Calu3 (cell line): ENCODE data around the gene GPR39. TPM values are rescaled to one million over a fixed set of nuclear protein-coding genes. Genes with fewer than 3 reads are reported as not detected.
"Not testable (repeated sequence)": the region's sequence is repeated elsewhere in the genome, so short reads cannot be mapped to it uniquely, and the experiment has no call there.

Experiments used
- BruUV-seq: library from RNA; stranded (reverse); fragments of 400-500 nt; replicated peaks from 2 replicates; lab custom pipeline; 2021; lab: Mats Ljungman, UMichigan
- CTCF ChIA-PET: fragments of 300-600 bp; sonication (Branson Sonifier 250); formaldehyde crosslinking; loops from one replicate; lab custom pipeline; 2022; ENCODE audit warnings: antibody characterized with exemption; lab: Charles Lee
- DNase-seq: peaks from one replicate; pipeline ENCODE4 v3.0.0; 2022
- H3K27ac Mint-ChIP-seq: one replicate; pipeline ENCODE4 v1.8.0; 2022; ENCODE audit warnings: mixed read lengths; ENCODE audit not compliant: unreplicated experiment
- H3K27me3 Mint-ChIP-seq: one replicate; pipeline ENCODE4 v1.8.0; 2022; ENCODE audit warnings: mixed read lengths; ENCODE audit not compliant: unreplicated experiment
- H3K36me3 Mint-ChIP-seq: one replicate; pipeline ENCODE4 v1.8.0; 2022; ENCODE audit warnings: mild to moderate bottlenecking, moderate library complexity, mixed read lengths; ENCODE audit not compliant: insufficient read depth, unreplicated experiment
- H3K4me1 Mint-ChIP-seq: one replicate; pipeline ENCODE4 v1.8.0; 2022; ENCODE audit warnings: mild to moderate bottlenecking, low read depth, mixed read lengths; ENCODE audit not compliant: unreplicated experiment
- H3K4me3 Mint-ChIP-seq: one replicate; pipeline ENCODE4 v1.8.0; 2022; ENCODE audit warnings: mild to moderate bottlenecking, low read depth, moderate library complexity, mixed read lengths; ENCODE audit not compliant: unreplicated experiment
- H3K9me3 Mint-ChIP-seq: one replicate; pipeline ENCODE4 v1.8.0; 2022; ENCODE audit warnings: low read depth, mixed read lengths; ENCODE audit not compliant: unreplicated experiment
- intact Hi-C: fragments of 100-400 bp; cut with micrococcal nuclease; formaldehyde crosslinking; loops from one replicate; pipeline ENCODE4 v1.10.0; 2022; ENCODE audit not compliant: unreplicated experiment
- total RNA-seq: library from RNA; stranded (reverse); gene quantifications from 2 replicates; pipeline ENCODE4 v1.2.3, GENCODE V29; 2022
- TF ChIP-seq, protein P1 (sequence below): fragments of 200-600 bp; IDR thresholded peaks from one replicate; pipeline ENCODE4 v1.8.0; 2022; ENCODE audit warnings: antibody characterized with exemption; ENCODE audit not compliant: unreplicated experiment

GPR39 gene
- total RNA-seq, 1 experiment from 2014 or later, result 24.9 TPM

DNA sequence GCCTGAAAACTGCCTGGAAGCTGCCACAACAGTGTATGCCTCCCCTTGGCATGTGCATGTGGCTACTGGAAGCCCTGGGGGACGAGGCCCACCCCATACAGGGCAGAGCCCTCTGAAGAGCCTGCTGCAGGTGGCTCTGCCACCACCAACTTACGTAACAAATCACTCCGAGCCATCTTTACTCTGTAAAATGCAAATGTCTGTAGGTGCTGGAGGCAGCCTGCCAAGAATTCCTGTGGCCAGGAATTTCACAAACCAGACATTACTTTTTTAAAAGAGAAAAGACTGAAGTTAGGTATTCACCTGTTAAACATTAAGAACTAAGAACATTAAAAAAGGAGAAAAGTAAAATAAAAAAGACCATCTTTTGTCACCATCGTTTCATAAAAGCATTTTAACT lies 106.3 kb downstream of the GPR39 start:
- CTCF ChIA-PET, result no interaction called here

DNA sequence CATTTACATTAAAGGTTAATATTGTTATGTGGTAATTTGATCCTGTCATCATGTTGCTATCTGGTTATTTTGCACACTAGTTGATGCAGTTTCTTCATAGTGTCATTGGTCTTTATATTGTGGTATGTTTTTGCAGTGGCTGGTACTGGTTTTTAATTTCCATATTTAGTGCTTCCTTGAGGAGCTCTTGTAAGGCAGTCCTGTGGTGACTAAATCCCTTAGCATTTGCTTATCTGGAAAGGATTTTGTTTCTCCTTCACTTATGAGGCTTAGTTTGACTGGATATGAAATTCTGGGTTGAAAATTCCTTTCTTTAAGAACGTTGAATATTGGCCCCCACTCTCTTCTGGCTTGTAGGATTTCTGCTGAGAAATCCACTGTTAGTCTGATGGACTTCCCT lies 120.5 kb downstream of the GPR39 start:
- H3K27ac Mint-ChIP-seq, H3K4me3 Mint-ChIP-seq, H3K27me3 Mint-ChIP-seq, BruUV-seq, intact Hi-C loops, DNase-seq, H3K36me3 Mint-ChIP-seq: not testable (repeated sequence)
- peaks cover 17% of the 10 kb centered on the region for H3K4me1 Mint-ChIP-seq
- H3K9me3 Mint-ChIP-seq, result peaks cover 14% of the 10 kb centered on the region
- CTCF ChIA-PET, result interaction anchor here (0.7 kb wide), 1 partner anchor 1666 kb away, joined by 4 read pairs; no protein-coding TSS in a partner anchor

More for the DNA sequence above, 106.3 kb downstream of the GPR39 start:
- Mint-ChIP-seq H3K27ac (no peak overlapping the region), H3K9me3 (peaks cover 5% of the 10 kb centered on the region), H3K27me3 (no peaks in the 10 kb centered on the region), H3K4me1 (no peaks in the 10 kb centered on the region), H3K36me3 (no peaks in the 10 kb centered on the region), H3K4me3 (no peak overlapping the region)
- TF ChIP-seq, protein P1, sequence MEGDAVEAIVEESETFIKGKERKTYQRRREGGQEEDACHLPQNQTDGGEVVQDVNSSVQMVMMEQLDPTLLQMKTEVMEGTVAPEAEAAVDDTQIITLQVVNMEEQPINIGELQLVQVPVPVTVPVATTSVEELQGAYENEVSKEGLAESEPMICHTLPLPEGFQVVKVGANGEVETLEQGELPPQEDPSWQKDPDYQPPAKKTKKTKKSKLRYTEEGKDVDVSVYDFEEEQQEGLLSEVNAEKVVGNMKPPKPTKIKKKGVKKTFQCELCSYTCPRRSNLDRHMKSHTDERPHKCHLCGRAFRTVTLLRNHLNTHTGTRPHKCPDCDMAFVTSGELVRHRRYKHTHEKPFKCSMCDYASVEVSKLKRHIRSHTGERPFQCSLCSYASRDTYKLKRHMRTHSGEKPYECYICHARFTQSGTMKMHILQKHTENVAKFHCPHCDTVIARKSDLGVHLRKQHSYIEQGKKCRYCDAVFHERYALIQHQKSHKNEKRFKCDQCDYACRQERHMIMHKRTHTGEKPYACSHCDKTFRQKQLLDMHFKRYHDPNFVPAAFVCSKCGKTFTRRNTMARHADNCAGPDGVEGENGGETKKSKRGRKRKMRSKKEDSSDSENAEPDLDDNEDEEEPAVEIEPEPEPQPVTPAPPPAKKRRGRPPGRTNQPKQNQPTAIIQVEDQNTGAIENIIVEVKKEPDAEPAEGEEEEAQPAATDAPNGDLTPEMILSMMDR, result no peak
- DNase-seq, result no peak
- no TSS peak for BruUV-seq
- intact Hi-C loops, result no loop called here

DNA sequence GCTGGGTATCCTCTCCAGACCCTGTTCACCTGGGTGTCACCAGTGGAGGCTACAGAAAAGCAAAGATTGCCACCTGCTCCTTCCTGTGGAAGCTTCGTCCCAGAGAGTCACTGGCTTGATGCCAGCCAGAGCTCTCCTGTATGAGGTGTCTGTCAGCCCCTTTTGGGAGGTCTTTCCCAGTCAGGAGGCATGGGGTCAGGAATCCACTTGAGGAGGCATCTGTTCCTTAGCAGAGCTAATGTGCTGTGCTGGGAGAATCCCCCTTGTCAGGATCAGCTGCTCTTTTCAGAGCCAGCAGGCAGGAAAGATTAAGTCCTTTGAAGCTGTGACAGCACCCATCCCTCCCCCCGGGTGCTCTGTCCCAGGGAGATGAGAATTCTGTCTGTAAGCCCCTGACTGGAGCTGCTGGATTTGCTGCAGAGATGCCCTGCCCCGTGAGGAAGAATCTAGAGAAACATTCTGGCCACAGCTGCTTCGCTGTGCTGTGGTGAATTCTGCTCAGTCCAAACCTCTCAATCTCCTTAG lies 121.8 kb downstream of the GPR39 start:
- Mint-ChIP-seq H3K36me3 (no peaks in the 10 kb centered on the region), H3K4me3 (no peak overlapping the region), H3K4me1 (peaks cover 20% of the 10 kb centered on the region), H3K9me3 (peaks cover 14% of the 10 kb centered on the region), H3K27ac (no peak overlapping the region), H3K27me3 (no peaks in the 10 kb centered on the region)
- TF ChIP-seq, protein P1, result no peak
- DNase-seq, result no peak
- intact Hi-C loops, result no loop called here
- BruUV-seq, result no TSS peak
- CTCF ChIA-PET, result no interaction called here

DNA sequence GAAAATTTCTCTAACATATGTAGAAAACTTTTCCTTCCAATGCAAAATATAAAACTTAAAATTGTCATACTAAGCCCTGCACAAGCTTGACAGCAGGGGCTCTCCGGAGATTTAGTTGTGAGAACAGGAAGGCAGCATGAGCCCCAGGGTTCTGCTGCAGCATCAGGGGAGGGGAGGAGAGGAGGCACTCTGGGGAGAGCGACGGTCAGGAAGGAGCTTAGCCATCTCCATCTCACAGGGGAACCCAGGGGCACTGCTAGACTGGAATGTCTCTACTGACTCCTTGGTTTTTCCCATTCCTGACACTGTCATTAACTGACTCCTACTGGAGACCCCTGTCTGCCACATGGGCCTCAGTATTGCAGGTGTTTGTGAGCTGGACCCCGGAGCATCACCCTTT lies 123.6 kb downstream of the GPR39 start:
- Mint-ChIP-seq H3K36me3 (no peaks in the 10 kb centered on the region), H3K27ac (no peak overlapping the region), H3K4me3 (no peak overlapping the region), H3K27me3 (no peaks in the 10 kb centered on the region), H3K9me3 (peaks cover 17% of the 10 kb centered on the region), H3K4me1 (peaks cover 26% of the 10 kb centered on the region)
- CTCF ChIA-PET, result interaction anchor here (0.6 kb wide), 1 partner anchor 159 kb away, joined by 3 read pairs; no protein-coding TSS in a partner anchor
- no TSS peak for BruUV-seq
- TF ChIP-seq, protein P1, result no peak
- no peak for DNase-seq
- intact Hi-C loops, result loop anchor here (10.0 kb wide), 1 partner anchor 605 kb away; no protein-coding TSS in a partner anchor

DNA sequence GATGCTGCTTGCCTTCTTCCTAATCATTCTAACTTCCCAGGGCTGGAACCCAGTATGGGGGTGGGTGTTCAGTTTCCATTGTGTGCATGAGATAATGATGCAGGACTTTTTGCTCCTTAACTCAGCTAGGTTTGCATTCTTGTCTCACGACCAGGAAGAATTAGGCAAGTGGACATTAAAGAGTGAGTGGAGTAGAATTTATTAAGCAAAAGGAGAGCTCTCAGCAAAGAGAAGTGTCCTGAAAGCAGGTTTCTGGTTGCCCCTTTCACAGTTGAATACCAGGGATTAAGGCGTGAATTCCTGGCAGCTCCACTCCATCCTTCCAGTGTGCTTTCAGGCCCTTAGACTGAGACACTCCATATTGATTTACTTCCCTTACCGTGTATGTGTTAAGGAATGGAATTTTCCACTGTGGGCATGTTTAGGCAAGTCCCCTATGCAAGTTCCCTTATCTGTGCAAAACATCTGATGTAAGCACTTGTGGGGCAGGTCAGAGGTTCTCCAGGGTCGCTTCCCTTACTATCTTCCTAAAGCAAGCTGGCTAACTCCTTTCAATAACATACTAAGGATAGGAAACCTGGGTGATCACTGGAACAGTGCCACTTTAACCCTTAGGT lies 126.5 kb downstream of the GPR39 start:
- peaks cover 9% of the 10 kb centered on the region for H3K4me1 Mint-ChIP-seq
- intact Hi-C loops, result loop anchor here (10.0 kb wide), 1 partner anchor 602 kb away; no protein-coding TSS in a partner anchor
- no peaks in the 10 kb centered on the region for H3K36me3 Mint-ChIP-seq
- CTCF ChIA-PET, result no interaction called here
- peaks cover 6% of the 10 kb centered on the region for H3K9me3 Mint-ChIP-seq
- no peak overlapping the region for H3K27ac Mint-ChIP-seq
- TF ChIP-seq, protein P1, result no peak
- H3K4me3 Mint-ChIP-seq, result no peak overlapping the region
- BruUV-seq, result no TSS peak
- H3K27me3 Mint-ChIP-seq, result no peaks in the 10 kb centered on the region
- DNase-seq, result no peak
